GM19099 (cell line): ENCODE data around the gene WDR20.

Experiments
- POLR2A ChIP-seq: IDR thresholded peaks from 3 replicates; pipeline ENCODE4 v1.6.1; 2011; ENCODE audit warnings: low read depth; ENCODE audit not compliant: insufficient read length; ENCODE audit errors: extremely low read depth

WDR20 gene

GRCh38 chr14:102187044-102187443 lies 47.3 kb downstream of the WDR20 start:
- TF ChIP-seq POLR2A, result no peak

- no peak for TF ChIP-seq POLR2A
These were observed 47.9 kb downstream of the WDR20 start for GRCh38 chr14:102187568-102188001.

- no peak for TF ChIP-seq POLR2A
These were observed 48.5 kb downstream of the WDR20 start for GRCh38 chr14:102188187-102188586.

- TF ChIP-seq POLR2A, result no peak
These were observed 50.2 kb downstream of the WDR20 start for GRCh38 chr14:102189874-102190273.

- no peak for TF ChIP-seq POLR2A
These were observed 53.3 kb downstream of the WDR20 start for GRCh38 chr14:102192840-102193502.

GRCh38 chr14:102194856-102195255 lies 55.2 kb downstream of the WDR20 start:
- no peak for TF ChIP-seq POLR2A

- no peak for TF ChIP-seq POLR2A
These were observed 55.7 kb downstream of the WDR20 start for GRCh38 chr14:102195446-102195845.

- no peak for TF ChIP-seq POLR2A
These were observed 56.6 kb downstream of the WDR20 start for GRCh38 chr14:102196039-102196901.

GRCh38 chr14:102196902-102197230 lies 57.2 kb downstream of the WDR20 start:
- TF ChIP-seq POLR2A, result no peak

GRCh38 chr14:102197317-102197853 lies 57.7 kb downstream of the WDR20 start:
- no peak for TF ChIP-seq POLR2A

GRCh38 chr14:102200690-102201352 lies 61.1 kb downstream of the WDR20 start:
- TF ChIP-seq POLR2A, result no peak

GRCh38 chr14:102201353-102201738 lies 61.6 kb downstream of the WDR20 start:
- no peak for TF ChIP-seq POLR2A

GRCh38 chr14:102201776-102202175 lies 62.1 kb downstream of the WDR20 start:
- TF ChIP-seq POLR2A, result no peak

GRCh38 chr14:102202944-102203343 lies 63.2 kb downstream of the WDR20 start:
- no peak for TF ChIP-seq POLR2A

- TF ChIP-seq POLR2A, result no peak
These were observed 63.7 kb downstream of the WDR20 start for GRCh38 chr14:102203382-102203781.
